K562 (cell line): Measurements from ENCODE around the gene FLT1. TPM values are rescaled to one million over a fixed set of nuclear protein-coding genes. Genes with fewer than 3 reads are reported as not detected.

Source experiments
- GATAD2A ChIP-seq: fragments of 450-650 bp; IDR thresholded peaks from 2 replicates; pipeline ENCODE4 v1.6.1; 2017
- HBP1 ChIP-seq: fragments of 450-650 bp; formaldehyde crosslinking; IDR thresholded peaks from 2 replicates; pipeline ENCODE4 v1.4.0; 2022; ENCODE audit warnings: missing genetic modification characterization
- IRF2 ChIP-seq: sonication (generic); formaldehyde crosslinking; IDR thresholded peaks from 2 replicates; pipeline ENCODE4 v1.8.1; 2022; ENCODE audit warnings: mild to moderate bottlenecking, missing genetic modification reagents
- JUND ChIP-seq, 2 experiments: IDR thresholded peaks; 2 replicates in 1 of 2; 3 replicates in 1 of 2; pipeline ENCODE4 v1.6.1; 2011; ENCODE audit warnings: borderline replicate concordance in 2 of 2, low read depth in 2 of 2, low read length in 2 of 2, improper control_type of control experiment in 1 of 2, missing biosample characterization in 1 of 2, missing genetic modification characterization in 1 of 2, missing genetic modification reagents in 1 of 2
- MTA2 ChIP-seq: fragments of 450-650 bp; IDR thresholded peaks from 2 replicates; pipeline ENCODE4 v1.6.1; 2016; ENCODE audit warnings: low read depth
- POLR2B ChIP-seq: fragments of 450-650 bp; IDR thresholded peaks from 2 replicates; pipeline ENCODE4 v1.6.1; 2018; ENCODE audit warnings: low read depth; ENCODE audit not compliant: partially characterized antibody
- ZBTB40 ChIP-seq, 2 experiments: fragments of 450-650 bp in 1 of 2; sonication (generic) in 1 of 2; formaldehyde crosslinking in 1 of 2; IDR thresholded peaks; 2 replicates each; pipeline versions ENCODE4 v1.7.1 to v1.9.0; 2016 to 2022; ENCODE audit warnings: inconsistent platforms in 1 of 2, mild to moderate bottlenecking in 1 of 2, missing genetic modification reagents in 1 of 2
- polyA plus RNA-seq, 8 experiments: library from polyadenylated mRNA; depleted of rRNA in 4 of 8; stranded (reverse) in 5 of 8; unstranded in 3 of 8; fragments of >200 nt; fragmentation: Nextera tagmentation in 2 of 8; fragmentation: Illumina TruSeq in 1 of 8; extraction: Ambion mirVana in 2 of 8; extraction: Trizol in 1 of 8; gene quantifications; 2 replicates each; pipeline versions ENCODE4 v1.2.1 to v1.2.3, GENCODE V29; 2011 to 2014; ENCODE audit warnings: inconsistent platforms in 1 of 8, missing spikeins in 1 of 8
- total RNA-seq, 7 experiments: library from RNA; depleted of rRNA in 6 of 7; stranded (reverse); fragments of >200 nt in 6 of 7; fragmentation: Illumina TruSeq in 2 of 7; extraction: Trizol in 2 of 7; gene quantifications; 2 replicates each; pipeline versions ENCODE4 v1.2.1 to v1.2.3, GENCODE V29; 2011 to 2021; ENCODE audit warnings: low replicate concordance in 1 of 7
- TF ChIP-seq, protein P1 (sequence below): IDR thresholded peaks from 2 replicates; pipeline ENCODE4 v1.6.1; 2016; ENCODE audit warnings: missing genetic modification characterization, missing compliant biosample characterization

FLT1 gene
- total and polyA plus RNA-seq, 9 of the 15 experiments (the other 6 are each of a cell fraction or from before 2014, with no cell fraction given) = 0.01 to 2.0 (median 0.22) TPM

DNA sequence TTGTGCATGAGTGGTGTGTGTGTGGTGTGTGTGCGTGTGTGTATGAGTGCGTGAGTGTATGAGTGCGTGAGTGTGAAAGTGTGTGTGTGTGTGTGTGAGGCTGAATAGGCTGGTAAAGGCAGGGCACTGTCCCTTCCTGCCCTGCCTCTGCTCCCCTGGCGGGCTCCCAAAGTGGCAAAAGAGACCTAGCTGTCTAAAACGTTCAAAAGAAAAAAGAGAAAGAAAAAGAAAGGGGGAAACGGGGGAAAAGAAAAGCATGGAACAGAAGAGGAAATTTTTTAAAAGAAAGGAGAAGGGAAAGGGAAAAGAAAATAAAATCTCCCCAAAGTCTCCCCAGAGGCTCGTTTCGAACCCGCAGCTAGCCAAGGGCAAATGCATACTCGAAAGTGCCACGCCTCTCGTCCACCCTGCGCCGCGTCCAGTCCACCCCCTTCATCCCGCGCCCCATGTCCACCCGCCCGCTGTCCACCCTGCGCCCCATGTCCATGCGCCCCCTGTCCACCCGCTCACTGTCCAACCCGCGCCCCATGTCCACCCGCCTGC lies 37.0 kb upstream of the FLT1 start (continued):
- no peak for TF ChIP-seq JUND (IDR thresholded peaks at IDR 0.05; ENCODE audit: borderline replicate concordance, low read depth, low read length)
- no peak for TF ChIP-seq JUND (tag; IDR thresholded peaks at IDR 0.05; ENCODE audit: borderline replicate concordance, low read depth, low read length)
- peak; percentile 43 for TF ChIP-seq POLR2B
- TF ChIP-seq IRF2 (CRISPR knock-in tag) = no peak
- no peak for TF ChIP-seq MTA2
- peak; percentile 11; the same call in 1 of the 2 replicates for TF ChIP-seq GATAD2A
- 0 out of 2 replicates have a peak, but pooled peaks have one; percentile 24 for TF ChIP-seq HBP1 (CRISPR knock-in tag)
- TF ChIP-seq, protein P1, sequence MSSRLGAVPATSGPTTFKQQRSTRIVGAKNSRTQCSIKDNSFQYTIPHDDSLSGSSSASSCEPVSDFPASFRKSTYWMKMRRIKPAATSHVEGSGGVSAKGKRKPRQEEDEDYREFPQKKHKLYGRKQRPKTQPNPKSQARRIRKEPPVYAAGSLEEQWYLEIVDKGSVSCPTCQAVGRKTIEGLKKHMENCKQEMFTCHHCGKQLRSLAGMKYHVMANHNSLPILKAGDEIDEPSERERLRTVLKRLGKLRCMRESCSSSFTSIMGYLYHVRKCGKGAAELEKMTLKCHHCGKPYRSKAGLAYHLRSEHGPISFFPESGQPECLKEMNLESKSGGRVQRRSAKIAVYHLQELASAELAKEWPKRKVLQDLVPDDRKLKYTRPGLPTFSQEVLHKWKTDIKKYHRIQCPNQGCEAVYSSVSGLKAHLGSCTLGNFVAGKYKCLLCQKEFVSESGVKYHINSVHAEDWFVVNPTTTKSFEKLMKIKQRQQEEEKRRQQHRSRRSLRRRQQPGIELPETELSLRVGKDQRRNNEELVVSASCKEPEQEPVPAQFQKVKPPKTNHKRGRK (tag) = peak; percentile 86
- TF ChIP-seq ZBTB40 (IDR thresholded peaks at IDR 0.05) = 0 out of 2 replicates have a peak, but pooled peaks have one; percentile 33
- TF ChIP-seq ZBTB40 (CRISPR knock-in tag; IDR thresholded peaks at IDR 0.05) = no peak
